Stimulated activated CD4-positive, alpha-beta T cell treated with anti-CD3 and anti-CD28 coated beads, Interleukin-15, amount 100 ng/mL, for 1 hour (primary cell): ENCODE measurements around the gene SMG6.
A peak's percentile ranks its signal among the peaks of the same experiment; 100 is the strongest.

ENCODE experiments used
- DNase-seq, 2 donors: peaks; one replicate each; pipeline ENCODE4 v3.0.0-alpha.2; 2020; ENCODE audit warnings: low read depth in 1 of 2, low spot score in 1 of 2

SMG6 gene

GRCh38 chr17:2237521-2237921, 66.1 kb downstream of the SMG6 start:
- DNase-seq = no peak

GRCh38 chr17:2235792-2236366, 67.7 kb downstream of the SMG6 start:
- DNase-seq = no peak

GRCh38 chr17:2235265-2235664, 68.3 kb downstream of the SMG6 start:
- no peak for DNase-seq

GRCh38 chr17:2233441-2233947, 70.1 kb downstream of the SMG6 start:
- DNase-seq = no peak

DNA sequence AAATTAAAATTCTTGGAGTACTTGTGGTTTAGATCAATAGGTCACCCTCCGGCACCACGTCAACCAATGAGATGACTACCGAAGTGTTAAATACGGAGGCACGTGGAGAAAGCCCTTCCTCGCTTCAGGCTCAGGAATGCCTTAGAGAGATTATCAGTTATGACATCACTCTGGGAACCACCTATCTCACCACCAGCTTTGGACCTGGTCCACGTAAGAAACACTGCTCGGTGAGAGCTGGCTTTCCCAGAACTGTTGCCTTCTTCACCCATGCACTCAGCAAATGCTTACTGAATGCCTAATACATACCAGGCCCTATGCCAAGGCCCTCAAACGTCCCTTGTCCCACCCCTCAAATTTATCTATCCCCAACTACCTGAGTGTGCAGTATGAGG, 71.3 kb downstream of the SMG6 start:
- no peak for DNase-seq

GRCh38 chr17:2230877-2231276, 72.7 kb downstream of the SMG6 start:
- DNase-seq = no peak

DNA sequence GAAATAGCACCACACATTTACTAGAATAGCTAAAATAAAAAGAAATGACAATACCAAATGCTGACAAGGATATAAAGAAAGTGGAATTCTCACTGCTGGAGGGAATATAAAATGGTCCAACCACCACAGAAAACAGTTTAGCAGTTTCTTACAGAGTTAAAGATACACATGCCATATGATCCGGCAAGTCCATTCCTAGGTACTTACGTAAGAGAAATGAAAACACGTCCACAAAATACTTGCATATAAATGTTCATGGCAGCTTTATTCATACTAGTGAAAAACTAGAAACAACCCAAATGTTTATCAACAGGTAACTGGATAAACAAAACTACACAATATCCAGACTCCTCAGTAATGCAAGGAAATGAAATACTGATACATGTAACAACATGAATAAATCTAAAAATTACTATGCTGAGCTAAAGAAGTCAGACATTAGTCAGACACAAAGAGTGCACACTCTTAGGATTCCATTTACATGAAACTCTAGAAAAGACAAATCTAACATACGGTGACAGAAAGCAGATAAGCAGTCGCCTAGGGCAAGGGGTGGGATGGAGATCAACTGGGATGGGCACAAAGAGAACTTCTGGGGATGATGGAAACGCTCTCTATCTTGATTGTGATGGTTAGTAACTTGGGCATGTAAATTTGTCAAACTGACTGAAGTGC, 76.4 kb downstream of the SMG6 start:
- no peak for DNase-seq

DNA sequence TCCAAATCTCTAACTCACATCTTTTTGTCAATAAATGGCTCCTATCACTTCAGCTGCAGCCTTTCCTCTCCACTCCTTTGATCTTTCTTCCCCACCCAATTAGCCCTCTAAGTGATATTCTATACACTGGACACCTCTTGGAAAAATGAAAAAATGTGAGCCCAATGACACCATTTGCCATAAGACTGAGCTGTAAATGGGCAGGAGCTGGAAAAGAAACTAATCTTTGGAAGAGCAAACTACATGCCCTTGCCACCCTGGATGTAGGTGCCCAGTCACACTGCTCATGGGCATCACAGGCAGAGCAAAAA, 80.0 kb downstream of the SMG6 start:
- no peak for DNase-seq

DNA sequence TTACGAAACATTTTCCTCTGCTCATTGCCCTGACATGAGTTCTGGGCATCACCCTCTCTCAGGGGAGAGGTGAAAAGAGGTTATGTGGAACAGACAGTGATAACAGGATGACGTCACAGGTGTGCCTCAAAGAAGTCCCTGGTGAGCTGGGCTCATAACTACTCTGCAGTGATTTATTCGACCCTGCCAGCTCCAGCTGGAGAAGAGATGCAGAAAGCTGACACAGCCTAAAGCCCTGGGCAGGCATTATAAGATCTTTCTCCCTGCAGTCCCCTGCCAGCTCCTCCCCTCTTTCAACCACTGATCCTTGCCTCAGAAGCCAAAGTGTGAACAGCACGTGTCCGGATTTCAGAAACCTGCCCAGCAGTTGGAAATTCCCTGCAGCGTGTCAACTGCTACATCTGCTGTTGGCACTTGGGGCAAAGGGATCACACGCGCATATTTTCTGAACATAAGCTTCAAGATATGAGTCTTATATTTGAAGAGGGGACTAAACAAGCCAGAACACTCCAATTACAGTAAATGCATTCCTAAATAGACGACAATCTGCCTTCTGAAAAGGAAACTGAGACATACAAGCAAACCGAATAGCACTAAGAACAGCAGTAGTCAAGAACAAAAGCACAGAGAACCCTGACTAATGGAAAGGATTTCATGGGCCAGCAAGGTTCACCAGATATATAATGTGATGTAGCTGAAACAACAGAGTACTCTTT, 80.5 kb downstream of the SMG6 start:
- peak in 1 of 2 donors; percentile 15 for DNase-seq

DNA sequence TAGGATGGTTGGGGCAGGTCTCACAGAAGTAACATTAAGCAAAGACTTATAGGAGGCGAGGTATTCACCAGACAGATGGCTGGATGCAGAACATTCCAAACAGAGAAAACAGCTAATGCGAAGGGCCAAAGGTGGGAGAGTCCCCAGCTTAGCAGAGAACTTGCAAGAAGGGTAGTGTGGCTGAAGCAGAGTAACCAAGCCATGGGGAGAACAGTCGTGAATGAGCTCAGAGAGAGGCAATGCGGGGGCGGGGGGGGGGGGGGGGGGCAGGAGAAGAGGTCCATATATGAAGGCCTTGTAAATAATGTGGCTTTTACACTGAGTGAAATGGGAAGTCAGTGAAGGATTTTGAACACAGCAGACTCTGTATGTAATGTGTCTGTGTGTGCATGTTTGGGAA, 81.3 kb downstream of the SMG6 start:
- no peak for DNase-seq

DNA sequence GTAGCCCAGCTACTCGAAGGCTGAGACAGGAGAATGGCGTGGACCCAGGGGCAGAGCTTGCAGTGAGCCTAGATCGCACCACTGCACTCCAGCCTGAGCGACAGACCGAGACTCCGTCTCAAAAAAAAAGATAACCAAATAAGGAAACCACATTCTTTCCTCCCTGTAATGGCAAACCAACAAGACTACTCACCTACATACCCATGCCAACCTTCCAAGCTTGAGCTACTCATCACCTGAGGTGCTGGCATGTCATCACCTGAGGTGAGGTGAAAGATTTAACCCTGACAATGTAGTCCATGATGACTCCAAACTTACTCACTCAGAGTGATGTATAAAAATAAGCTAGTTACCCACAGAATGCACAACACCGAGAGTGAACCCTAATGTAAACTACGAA, 85.2 kb downstream of the SMG6 start:
- no peak for DNase-seq

GRCh38 chr17:2215616-2216364, 87.8 kb downstream of the SMG6 start:
- DNase-seq = peak; percentile 21 to 36

GRCh38 chr17:2214929-2215615, 88.5 kb downstream of the SMG6 start:
- DNase-seq = no peak

DNA sequence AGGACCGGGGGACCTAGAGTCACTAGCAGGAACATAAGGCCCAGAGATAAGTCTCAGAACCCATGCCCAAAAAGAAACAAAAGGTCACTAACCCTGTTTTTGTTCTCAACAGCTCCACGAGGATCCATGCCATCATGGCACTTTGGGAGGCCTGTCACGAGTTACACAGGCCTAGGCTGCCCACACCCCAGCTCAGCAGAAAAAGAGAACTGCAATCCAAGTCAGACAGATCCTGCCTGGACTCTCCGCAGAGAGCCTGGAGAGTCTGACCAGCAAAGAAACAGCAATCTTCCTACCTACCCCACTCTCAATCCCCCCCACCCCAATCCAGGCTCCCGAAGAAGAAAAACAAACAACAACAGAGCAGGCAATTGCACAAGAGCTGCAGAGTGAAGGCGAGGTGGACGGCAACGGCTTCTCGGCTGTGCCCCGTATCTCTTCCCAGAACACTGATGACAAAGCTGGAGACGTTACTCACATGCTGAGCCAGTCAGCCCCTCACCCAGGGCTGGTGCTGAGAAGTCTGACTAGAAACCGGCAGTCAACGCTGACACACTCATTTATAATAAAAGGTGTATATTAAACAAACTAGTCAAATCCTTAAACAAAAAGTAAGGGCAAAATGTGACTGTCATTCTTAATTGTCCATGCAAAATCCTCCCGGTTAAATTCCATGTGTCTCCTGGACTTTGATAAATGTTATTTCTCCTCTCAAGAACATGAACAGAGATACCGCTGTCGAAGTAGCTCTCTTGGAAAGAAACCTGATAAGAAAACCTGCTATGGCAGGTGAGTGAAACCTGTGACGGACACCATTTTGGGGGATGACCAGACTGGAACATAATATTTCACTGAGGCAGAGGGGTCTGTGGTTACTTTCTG, 89.3 kb downstream of the SMG6 start:
- no peak for DNase-seq

DNA sequence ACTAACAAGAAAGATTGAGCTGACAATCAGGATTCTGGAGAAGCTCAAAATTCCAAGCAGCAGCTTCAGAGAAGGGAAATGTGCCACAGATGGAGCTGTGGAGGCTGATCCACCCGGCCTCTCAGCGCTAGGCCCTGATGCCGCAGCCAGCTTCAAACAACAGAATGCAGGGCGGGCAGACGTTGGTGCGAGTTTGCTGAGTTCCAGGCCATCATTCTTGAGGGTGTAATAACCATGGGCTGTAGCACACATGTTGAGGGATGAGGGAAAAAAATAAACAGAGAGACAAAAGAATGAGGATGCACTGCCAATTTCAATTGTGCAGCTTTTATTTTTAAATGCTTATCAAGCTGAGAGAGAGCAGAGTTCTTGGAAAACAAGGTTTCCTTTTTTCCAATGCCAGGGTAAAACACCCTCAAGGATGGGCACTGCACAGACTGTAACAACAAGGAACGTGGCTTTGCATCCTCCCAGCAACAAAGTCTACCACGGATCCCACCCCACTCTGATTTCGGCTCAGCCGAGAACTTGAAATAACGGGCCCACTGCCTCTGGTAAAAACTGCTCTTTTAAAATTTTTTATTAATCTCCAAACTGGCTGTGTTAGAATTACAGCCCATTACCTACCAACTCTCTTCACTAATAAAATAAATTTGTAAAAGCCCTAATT, 90.2 kb downstream of the SMG6 start:
- no peak for DNase-seq

DNA sequence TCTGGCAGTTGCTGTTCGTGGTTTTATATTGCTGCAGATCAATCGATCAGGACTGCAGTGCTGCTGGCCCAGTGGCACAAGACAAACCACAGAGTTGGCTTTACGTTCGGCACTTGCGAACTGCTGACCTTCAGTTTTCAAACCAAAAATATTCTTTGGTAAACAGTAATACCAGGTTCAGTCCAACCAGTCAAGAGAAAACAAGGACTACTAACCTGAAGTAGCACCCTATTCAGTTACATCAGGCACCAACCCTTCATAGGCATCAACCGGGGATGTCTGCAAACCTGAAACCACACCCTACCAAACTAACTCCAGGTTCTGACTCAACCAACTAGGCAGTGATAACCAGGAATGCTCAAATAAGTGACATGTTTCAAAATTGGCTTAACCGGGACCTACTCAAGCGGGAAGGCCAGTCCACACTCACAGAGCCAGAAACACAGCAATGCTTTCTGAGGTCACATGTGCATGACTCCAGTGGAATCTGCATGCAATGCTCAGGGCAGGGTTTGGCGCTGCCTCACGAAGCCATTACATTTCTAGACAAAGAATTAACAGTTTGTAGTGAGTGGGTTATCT, 91.1 kb downstream of the SMG6 start:
- DNase-seq = no peak

DNA sequence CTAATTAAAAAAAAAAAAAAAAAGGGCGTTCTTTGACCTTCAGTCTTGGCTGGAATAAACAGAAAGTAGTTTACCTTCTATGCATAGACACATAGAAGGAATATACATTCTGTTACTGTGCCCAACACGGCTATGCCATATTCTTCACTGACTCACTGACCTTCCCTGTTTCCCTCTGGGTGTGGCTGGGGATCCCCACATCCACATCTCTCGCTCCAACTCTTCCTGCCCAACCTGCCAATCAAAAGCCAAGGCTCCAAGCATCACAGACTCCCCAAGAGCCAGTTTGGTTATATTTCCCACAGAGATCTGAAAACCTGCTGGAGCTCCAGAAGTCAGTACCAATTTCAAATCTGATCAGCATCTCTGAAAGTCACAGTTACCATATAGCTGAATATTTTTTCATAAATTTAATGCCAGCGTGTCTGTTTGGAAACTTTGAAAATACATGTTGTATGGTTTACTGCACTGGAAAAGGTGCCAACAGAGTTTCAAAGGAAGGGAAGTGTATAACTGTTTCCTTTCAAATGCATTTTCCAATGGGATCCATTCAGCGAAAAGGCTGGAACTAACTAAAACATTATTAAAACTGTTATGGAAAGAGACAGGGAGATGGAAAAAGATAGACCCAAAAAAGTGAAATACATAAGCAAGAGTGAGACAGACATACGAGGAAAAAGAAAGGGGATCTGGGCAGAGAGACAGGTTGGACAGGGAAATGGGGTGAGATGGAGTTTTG, 91.8 kb downstream of the SMG6 start:
- DNase-seq = no peak

- no peak for DNase-seq
Observed at GRCh38 chr17:2210726-2211125, 92.9 kb downstream of the SMG6 start.
